ENCODE measurements around the gene GRIFIN.
"Not testable (repeated sequence)": the region's sequence is repeated elsewhere in the genome, so short reads cannot be mapped to it uniquely, and the experiment has no call there.

Gene GRIFIN

DNA sequence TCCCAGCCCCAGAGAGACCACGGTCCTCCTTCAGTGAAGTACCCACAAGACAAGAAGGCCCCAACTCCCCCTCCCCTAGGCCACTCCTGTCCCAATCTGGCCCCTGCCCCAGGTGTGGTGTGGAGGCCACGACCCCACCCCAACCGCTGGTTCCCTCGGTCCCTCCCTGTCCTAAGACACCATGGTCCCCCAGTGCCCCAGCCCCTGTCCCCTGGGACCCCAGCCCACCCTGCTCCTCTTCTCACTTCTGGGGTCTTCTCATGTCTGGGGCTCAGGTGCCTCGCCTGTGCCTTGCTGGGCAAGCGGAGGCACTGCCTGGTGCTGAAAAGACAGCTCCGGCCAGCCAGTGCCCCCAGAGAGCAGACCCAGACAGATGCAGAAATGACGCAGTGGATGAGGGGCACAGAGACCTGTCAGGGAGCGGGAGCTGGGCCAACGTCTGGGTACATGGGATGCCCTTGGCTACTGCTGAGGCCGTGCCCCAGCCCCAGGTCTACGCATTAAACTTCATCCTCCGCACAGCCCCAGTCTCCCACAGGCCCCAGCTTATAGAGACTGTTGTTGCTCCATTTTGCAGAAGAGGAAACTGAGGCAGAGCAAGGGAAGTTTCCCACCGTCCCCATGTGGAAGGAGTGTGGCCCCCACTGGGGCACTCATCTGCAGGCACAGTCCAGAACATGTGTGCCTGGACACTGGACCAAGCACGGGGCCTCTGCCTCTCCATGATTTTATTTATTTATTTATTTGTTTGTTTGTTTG, 14.8 kb downstream of the GRIFIN start:
- DNase-seq (ENCODE audit: low spot score) (no peak), FAIRE-seq (no peak)

DNA sequence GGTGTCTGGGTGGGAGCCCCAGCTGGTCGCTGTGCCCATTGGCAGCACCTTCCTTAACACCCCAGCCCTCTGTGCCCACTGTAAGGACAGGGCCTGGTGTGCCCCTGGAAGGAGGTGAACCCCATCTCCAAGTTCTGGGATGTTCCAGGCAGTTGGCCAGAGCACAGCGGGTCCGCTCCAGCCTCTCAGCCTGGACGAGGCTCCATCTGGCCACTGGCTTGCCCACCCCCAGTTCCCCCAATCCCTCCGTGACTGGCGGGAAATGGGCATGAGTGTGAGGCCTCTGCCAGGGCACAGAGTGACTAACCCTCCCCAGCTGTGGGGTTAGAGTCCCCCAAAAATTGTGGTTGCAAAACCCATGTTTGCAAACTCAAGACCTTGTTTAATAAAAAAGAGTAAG, 15.6 kb downstream of the GRIFIN start:
- DNase-seq (ENCODE audit: low spot score) (no peak), FAIRE-seq (no peak)

- FAIRE-seq (no peak), DNase-seq (ENCODE audit: low spot score) (no peak)
These were observed 16.0 kb downstream of the GRIFIN start for GRCh38 chr7:2460188-2460587.

- FAIRE-seq: no peak
- DNase-seq (ENCODE audit: low spot score): no peak
These were observed 16.5 kb downstream of the GRIFIN start for GRCh38 chr7:2459674-2460073.

DNA sequence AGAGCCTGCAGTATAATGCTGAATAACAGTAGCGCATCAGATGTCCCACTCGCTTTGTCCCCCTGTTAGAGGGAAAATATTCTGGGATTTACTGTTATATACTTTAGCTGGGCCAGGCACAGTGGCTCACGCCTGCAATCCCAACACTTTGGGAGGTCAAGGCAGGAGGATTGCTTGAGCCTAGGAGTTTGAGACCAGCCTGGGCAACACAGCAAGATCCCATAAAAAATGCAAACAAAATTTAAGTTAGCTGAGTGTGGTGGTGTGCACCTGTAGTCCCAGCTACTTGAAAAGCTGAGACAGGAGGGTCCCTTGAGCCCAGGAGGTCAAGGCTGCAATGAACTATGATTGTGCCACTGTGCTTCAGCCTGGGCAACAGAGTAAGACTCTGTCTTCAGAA, 22.3 kb downstream of the GRIFIN start:
- peak; percentile 79 for FAIRE-seq
- not testable (repeated sequence) for DNase-seq (ENCODE audit: low spot score)

- DNase-seq (ENCODE audit: low spot score): no peak
- FAIRE-seq: peak; percentile 76
These were observed 23.4 kb downstream of the GRIFIN start for GRCh38 chr7:2452643-2453270.

DNA sequence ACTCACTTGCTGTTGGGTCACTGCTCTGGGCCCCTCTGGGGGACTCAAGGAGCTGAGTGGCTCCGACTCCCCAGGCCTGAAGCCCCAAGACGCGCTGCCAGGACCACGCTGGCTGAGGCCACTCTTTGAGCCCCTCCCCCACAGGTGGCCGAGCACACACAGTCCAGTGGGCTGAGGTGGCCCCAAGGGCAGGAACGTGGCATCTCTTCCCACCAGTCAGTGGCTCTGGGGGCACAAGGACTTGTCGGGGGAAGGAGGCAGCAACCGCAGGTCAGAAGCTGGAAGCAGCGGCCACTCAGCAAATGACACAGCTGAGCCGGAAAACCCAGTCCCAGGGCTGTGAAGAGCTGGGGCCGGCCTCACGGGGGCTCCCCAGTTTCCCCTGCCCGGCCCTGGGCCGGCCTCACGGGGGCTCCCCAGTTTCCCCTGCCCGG, 24.1 kb downstream of the GRIFIN start:
- DNase-seq (ENCODE audit: low spot score): no peak
- FAIRE-seq: no peak

DNA sequence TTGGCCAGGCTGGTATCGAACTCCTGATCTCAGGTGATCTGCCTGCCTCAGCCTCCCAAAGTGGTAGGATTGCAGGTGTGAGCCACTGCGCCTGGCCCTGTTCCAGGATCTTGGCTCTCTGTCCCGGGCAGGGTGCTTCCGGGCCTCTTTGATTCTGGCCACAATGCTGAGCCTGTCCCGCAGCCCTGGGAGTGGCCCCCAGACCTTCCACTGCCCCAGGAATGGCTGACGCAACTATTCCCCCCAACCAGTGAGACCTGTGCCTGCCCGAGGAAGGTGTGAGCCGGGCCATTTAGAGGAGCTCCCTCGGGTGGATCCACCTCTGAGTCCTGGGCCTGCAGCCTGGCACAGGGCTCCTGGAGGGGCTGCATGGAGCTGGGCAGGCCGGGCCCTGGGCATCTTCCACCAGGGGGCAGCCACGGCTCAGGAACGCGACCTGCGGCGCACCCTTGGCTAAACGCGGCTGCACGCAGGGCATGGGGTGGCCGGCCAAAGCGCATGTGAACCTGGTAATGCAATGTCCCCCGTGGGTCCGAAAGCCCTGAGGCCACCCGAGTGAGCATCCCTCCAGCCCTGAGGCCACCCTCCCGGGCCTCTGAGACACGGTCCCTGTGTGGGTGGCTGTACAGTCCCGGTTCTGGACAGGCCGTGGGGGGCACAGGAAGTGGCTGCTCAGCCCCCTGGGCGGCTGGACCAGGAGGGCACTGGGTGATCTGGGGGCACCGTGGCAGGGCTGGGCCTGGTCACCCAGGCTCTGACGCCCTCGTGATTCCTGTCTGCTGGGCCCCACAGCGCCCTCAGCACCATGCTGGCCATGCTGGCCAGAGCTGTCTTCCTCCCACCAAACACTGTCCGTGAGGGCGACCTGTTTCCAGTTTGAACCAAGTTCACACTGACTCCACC, 24.8 kb downstream of the GRIFIN start:
- DNase-seq (ENCODE audit: low spot score) (peak; percentile 99), FAIRE-seq (peak; percentile 99)

- no peak for DNase-seq (ENCODE audit: low spot score)
- peak; percentile 98 for FAIRE-seq
These were observed 25.7 kb downstream of the GRIFIN start for GRCh38 chr7:2450198-2451107.

GRCh38 chr7:2446676-2447075, 29.5 kb downstream of the GRIFIN start:
- DNase-seq (ENCODE audit: low spot score): no peak
- no peak for FAIRE-seq

GRCh38 chr7:2445898-2446555, 30.2 kb downstream of the GRIFIN start:
- FAIRE-seq: peak; percentile 59

DNA sequence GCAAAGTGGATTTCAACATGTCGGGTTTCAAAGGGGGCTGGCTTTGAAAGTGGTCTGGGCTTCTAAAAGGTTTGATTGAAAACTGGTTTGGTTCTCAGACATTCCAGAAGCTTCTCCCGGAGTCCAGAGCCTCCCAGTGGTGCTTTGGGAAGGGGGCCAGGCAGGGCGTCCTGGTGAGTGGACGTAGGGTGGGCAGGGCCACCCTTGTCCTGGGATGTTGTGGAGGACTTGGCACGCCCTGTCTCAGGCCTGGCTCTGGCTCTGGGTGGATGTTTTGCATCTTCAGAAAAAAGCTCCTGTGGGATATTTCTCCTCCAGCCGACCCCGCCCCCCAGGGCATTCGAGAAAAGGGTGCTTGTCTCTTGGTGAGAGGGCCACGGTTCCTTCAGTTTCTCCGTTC, 31.2 kb downstream of the GRIFIN start:
- FAIRE-seq (peak; percentile 73), DNase-seq (ENCODE audit: low spot score) (no peak)

More at GRCh38 chr7:2445898-2446555, 30.2 kb downstream of the GRIFIN start:
- DNase-seq (ENCODE audit: low spot score): no peak

DNA sequence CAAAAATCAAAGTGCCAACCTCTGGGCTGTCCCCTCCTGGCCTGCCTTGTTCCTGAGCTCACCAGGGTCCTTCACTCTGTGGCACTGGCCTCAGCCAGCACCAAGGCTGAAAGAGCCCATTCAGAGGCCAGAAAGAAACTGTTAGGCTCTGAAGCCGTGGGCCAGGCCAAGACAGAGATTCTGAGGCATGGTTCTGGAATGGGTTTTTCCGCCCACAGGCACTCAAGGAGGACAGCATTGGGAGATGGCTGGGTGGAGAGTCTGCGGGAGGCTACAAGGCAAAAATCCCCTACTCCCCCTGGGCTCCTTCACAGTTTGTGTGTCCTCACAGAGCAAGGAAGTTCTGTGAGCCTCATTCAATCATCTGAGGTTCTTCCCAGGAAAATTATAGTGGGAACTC, 31.7 kb downstream of the GRIFIN start:
- FAIRE-seq (no peak), DNase-seq (ENCODE audit: low spot score) (no peak)

DNA sequence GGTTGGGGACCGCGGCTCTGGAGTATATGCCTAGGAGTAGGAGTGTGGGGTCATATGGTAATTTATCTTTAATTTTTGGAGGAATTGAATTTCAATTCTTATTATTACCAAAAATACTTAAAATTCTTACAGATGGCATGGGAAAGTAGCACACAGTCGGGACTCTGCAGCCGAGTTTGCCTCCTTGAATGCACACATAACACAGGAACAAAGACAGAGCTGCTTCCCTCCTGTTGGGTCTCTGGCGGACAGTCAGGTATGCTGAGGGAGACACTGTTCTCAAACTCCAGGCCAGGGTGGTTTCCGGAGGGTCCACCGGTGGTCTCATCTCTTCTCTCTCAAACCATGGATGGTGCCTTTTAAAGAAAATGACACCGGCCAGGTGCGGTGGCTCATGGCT, 32.7 kb downstream of the GRIFIN start:
- no peak for DNase-seq (ENCODE audit: low spot score)
- FAIRE-seq: peak; percentile 37

DNA sequence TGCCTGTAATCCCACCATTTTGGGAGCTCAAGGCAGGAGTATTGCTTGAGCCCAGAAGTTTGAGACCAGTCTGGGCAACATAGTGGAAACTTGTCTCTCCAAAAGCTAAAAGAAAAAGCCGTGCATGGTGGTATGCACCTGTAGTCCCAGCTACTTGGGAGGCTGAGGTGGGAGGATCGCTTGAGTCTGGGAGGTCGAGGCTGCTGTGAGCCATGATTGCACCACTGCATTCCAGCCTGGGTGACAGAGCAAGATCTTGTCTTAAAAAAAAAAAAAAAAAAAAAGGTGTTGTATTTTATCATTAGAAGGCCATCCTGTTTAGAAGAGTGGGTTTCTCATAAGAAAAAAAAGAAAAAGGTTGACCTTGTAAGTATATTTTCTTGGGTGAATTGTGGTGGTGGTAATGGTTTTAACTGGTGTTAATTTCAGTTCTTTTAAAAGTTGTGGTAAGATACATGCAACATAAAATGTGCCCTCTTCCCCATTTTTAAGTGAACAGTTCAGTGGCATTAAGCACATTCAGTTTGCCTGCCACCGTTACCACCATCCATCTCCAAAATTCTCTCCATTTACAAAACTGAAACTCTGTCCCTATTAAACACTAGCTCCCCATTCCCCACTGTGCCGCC, 34.7 kb downstream of the GRIFIN start:
- DNase-seq (ENCODE audit: low spot score): no peak
- FAIRE-seq: peak; percentile 23

GRCh38 chr7:2440608-2441245, 35.5 kb downstream of the GRIFIN start:
- DNase-seq (ENCODE audit: low spot score) (no peak), FAIRE-seq (no peak)

DNA sequence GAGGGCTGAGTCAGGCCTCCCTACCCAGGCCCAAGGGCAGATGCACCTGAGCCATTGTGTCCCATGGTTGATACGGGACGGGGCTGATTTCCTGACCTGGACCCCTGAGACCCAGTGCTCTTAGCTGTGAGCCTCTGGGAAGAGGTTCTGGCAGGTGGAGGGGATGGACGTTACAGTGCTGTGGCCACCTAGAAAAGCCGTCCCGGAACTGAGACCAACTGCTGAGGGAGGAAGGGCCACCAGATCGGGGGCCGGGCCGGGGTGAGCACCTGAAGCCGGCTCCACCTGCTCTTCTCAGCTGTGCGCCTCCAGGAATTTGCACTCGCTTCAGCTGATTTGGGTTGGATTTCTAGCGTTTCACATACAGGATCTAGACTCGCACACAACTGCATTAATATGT, 37.4 kb downstream of the GRIFIN start:
- no peak for FAIRE-seq

DNA sequence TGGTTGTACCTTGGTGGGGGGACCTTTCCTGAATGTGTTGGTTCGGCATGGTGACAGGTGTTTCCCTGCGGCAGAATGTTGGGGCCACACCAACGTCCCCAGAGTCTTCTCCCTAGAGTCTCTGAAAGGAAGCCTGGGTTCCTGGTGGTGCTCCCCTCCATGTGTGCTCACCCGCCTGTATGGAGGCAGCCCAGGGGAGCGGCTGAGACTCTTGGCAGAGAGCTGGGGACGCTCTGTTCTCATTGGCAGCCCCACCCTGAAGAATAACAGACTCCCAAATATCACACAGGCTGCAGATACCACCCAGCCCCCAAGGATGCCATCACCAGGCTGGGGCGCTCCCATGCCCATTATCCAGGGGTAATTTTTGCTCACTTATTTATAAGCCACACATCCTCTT, 38.0 kb downstream of the GRIFIN start:
- FAIRE-seq (no peak), DNase-seq (ENCODE audit: low spot score) (no peak)

More for the DNA sequence above, 37.4 kb downstream of the GRIFIN start:
- peak; percentile 6 for DNase-seq (ENCODE audit: low spot score)

DNA sequence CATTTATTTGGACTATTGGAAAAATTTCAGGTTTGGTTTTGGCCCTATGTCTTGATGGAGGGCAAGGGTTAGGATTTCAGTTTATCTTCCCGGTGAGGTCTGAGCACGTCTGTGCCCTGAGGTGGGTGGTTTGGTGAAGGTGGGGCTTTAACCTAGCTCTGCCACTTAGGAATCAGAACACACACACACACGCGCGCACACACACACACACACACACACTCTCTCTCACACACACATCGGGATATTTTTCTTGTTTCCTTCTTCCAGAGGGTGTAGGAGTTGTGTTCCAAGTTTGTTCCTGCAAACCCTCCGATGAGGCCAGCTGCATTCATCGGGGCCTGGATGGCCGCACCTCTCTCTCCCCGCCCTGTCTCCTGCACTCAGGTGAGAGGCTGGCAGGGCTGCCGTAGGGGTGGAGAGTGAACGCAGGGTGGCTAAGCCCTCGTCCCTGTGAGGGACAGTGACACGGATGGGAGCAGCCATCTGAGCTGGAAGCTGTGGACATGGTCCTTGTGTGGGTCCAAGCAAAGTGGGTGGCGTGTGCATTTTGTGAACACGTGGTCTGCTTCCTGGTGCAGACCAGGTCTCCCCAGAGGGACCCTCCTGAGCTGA, 38.6 kb downstream of the GRIFIN start:
- FAIRE-seq: peak; percentile 87
- no peak for DNase-seq (ENCODE audit: low spot score)

Measured in urothelium cell line (cell line).